Stimulated activated naive B cell treated with anti-CD40 and anti-IgM and Interleukin-4, amounts not matched to agents 10 μg/mL and 1 μg/mL and 100 μg/mL, for 72 hours (primary cell): ENCODE measurements around the gene CFTR.
"Not testable (repeated sequence)": the region's sequence is repeated elsewhere in the genome, so short reads cannot be mapped to it uniquely, and the experiment has no call there.

Source experiments
- ATAC-seq, 2 donors: fragments of 150-1000 bp; cut with Tn5 transposase; replicated peaks; 2 replicates each; pipeline ENCODE4 v1.10.0; 2021; ENCODE audit warnings: moderate library complexity in 1 of 2
- DNase-seq: peaks from one replicate; pipeline ENCODE4 v3.0.0; 2021
- H3K27ac Mint-ChIP-seq: one replicate; pipeline ENCODE4 v1.8.0; 2022; ENCODE audit warnings: mild to moderate bottlenecking, mixed read lengths
- H3K27me3 Mint-ChIP-seq, 2 donors: one replicate each; pipeline ENCODE4 v1.8.0; 2022; ENCODE audit warnings: mixed read lengths in 2 of 2
- H3K36me3 Mint-ChIP-seq, 2 donors: one replicate each; pipeline ENCODE4 v1.8.0; 2022; ENCODE audit warnings: mixed read lengths in 2 of 2, mild to moderate bottlenecking in 1 of 2
- H3K4me1 Mint-ChIP-seq, 2 donors: one replicate each; pipeline ENCODE4 v1.8.0; 2022; ENCODE audit warnings: mixed read lengths in 2 of 2, mild to moderate bottlenecking in 1 of 2
- H3K4me3 Mint-ChIP-seq, 2 donors: one replicate each; pipeline ENCODE4 v1.8.0; 2022; ENCODE audit warnings: mild to moderate bottlenecking in 2 of 2, mixed read lengths in 2 of 2, moderate library complexity in 1 of 2
- H3K9me3 Mint-ChIP-seq, 2 donors: one replicate each; pipeline ENCODE4 v1.8.0; 2022; ENCODE audit warnings: mixed read lengths in 2 of 2, mild to moderate bottlenecking in 1 of 2

Gene CFTR

DNA sequence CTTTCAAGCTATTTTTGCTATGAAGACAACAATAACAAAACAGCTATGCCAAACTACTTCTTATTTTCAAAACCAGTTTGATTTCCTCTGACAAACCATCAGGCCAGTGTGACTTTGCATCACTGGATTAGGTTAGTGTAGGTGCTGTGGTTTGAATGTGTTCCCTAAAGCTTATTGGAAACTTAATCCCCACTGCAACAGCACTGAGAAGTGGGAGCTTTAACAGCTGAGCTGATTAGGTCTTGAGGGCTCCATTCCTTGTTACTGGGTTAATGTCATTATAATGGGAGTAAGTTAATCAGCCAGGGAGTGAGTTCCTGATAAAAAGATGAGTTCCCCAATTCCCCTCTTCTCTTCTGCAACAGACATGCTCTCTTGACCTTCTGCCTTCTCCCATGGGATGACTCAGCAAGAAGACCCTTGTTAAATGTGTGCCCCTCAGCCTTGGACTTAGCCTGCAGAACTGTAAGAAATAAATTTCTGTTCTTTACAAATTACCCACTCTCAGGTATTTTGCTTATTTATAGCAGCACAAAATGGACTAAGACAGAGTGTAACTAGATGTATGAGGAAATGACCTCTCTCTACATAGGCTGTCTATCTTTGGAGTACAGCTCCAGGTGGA is 206.6 kb downstream of the CFTR start:
- DNase-seq (no peak), ATAC-seq (no peak)
- Mint-ChIP-seq H3K36me3 (no peaks in the 10 kb centered on the region), H3K27me3 (no peaks in the 10 kb centered on the region), H3K9me3 (no peaks in the 10 kb centered on the region), H3K27ac (no peak overlapping the region), H3K4me1 (no peaks in the 10 kb centered on the region), H3K4me3 (no peak overlapping the region)

GRCh38 chr7:117688126-117688525 is 208.3 kb downstream of the CFTR start:
- Mint-ChIP-seq H3K27me3 (no peaks in the 10 kb centered on the region), H3K9me3 (no peaks in the 10 kb centered on the region), H3K27ac (no peak overlapping the region), H3K4me1 (no peaks in the 10 kb centered on the region), H3K4me3 (no peak overlapping the region), H3K36me3 (no peaks in the 10 kb centered on the region)
- ATAC-seq (no peak), DNase-seq (no peak)

DNA sequence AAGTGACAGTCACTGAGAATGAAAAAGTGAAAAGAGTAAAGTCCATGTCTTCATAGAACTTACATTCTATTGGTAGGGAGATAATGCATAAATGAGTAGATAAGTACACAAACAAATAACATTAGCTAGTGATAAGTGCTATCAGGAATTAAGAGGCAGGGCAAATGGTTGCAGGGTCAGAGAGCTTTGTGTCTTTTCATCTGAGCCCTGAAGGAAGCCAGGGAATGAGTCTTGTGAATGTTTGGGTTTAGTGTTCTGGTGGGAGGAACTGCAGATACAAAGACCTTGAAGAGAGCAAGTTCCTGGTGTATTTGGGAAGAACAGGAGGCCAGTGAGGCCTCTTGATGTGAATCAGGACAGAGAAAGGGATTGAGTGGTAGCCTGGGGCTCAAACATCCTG is 209.6 kb downstream of the CFTR start:
- Mint-ChIP-seq H3K27ac (no peak overlapping the region), H3K9me3 (peaks cover 0 to 3% of the 10 kb centered on the region in 2 donors), H3K27me3 (no peaks in the 10 kb centered on the region), H3K4me3 (no peak overlapping the region), H3K36me3 (no peaks in the 10 kb centered on the region), H3K4me1 (no peaks in the 10 kb centered on the region)
- ATAC-seq (no peak), DNase-seq (no peak)

DNA sequence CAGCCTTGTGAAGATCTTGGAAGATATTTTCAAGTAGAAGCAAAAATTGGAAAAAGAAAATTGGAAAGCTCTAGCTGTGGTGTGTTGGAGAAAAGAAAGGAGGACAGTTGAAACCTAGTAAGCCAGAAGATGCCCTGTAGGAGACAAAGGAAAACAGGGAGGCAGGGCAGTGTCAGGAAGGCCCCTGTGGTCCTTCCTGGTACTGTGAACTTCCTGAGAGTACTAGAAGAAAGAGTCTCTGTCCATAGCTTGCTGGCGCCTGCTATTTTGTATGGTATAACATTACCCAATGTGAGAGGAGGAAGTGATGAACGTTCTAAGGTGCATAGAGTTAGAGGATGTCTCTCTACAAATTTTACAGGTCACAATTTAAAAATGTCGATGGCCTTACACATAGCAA is 210.3 kb downstream of the CFTR start:
- no peaks in the 10 kb centered on the region for H3K4me1 Mint-ChIP-seq
- H3K27me3 Mint-ChIP-seq: no peaks in the 10 kb centered on the region
- ATAC-seq (no peak), DNase-seq (no peak)
- no peak overlapping the region for H3K27ac Mint-ChIP-seq
- peaks cover 0 to 3% of the 10 kb centered on the region in 2 donors for H3K9me3 Mint-ChIP-seq
- H3K4me3 Mint-ChIP-seq: no peak overlapping the region
- no peaks in the 10 kb centered on the region for H3K36me3 Mint-ChIP-seq

- H3K36me3 Mint-ChIP-seq: no peaks in the 10 kb centered on the region
- no peak for ATAC-seq
- H3K4me1 Mint-ChIP-seq: no peaks in the 10 kb centered on the region
- H3K27me3 Mint-ChIP-seq: no peaks in the 10 kb centered on the region
- H3K27ac Mint-ChIP-seq: no peak overlapping the region
- H3K4me3 Mint-ChIP-seq: no peak overlapping the region
- no peak for DNase-seq
- peaks cover 0 to 3% of the 10 kb centered on the region in 2 donors for H3K9me3 Mint-ChIP-seq
Measured at GRCh38 chr7:117692338-117692737, 212.5 kb downstream of the CFTR start.

DNA sequence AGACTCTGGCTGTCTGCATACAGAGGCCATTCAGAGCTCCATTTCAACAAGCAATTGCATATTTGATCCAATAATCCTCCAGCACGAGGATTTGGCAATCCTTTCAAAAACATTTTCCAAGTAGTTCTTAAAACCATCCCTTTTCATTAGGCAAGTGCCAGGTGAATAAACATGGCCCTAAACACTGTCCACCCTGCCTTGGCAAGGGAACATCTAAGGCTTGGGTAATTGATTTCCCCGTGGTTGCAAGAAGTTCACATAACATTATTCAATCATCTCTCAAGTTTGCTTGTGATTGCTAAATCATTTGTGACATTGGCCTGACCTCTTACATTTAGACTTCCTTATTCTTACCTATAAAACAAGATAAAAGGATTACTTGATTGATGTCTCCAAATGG is 218.2 kb downstream of the CFTR start:
- H3K9me3 Mint-ChIP-seq: peaks cover 1 to 3% of the 10 kb centered on the region in 2 donors
- no peaks in the 10 kb centered on the region for H3K36me3 Mint-ChIP-seq
- no peak overlapping the region for H3K27ac Mint-ChIP-seq
- DNase-seq (no peak), ATAC-seq (no peak)
- no peak overlapping the region for H3K4me3 Mint-ChIP-seq
- H3K4me1 Mint-ChIP-seq: no peaks in the 10 kb centered on the region
- peaks cover 0 to 4% of the 10 kb centered on the region in 2 donors for H3K27me3 Mint-ChIP-seq

- DNase-seq: no peak
- no peaks in the 10 kb centered on the region for H3K36me3 Mint-ChIP-seq
- H3K4me1 Mint-ChIP-seq: no peaks in the 10 kb centered on the region
- no peak overlapping the region for H3K27ac Mint-ChIP-seq
- peaks cover 0 to 4% of the 10 kb centered on the region in 2 donors for H3K27me3 Mint-ChIP-seq
- peaks cover 1 to 4% of the 10 kb centered on the region in 2 donors for H3K9me3 Mint-ChIP-seq
- ATAC-seq: no peak
- no peak overlapping the region for H3K4me3 Mint-ChIP-seq
Measured at GRCh38 chr7:117704063-117704462, 224.2 kb downstream of the CFTR start.

DNA sequence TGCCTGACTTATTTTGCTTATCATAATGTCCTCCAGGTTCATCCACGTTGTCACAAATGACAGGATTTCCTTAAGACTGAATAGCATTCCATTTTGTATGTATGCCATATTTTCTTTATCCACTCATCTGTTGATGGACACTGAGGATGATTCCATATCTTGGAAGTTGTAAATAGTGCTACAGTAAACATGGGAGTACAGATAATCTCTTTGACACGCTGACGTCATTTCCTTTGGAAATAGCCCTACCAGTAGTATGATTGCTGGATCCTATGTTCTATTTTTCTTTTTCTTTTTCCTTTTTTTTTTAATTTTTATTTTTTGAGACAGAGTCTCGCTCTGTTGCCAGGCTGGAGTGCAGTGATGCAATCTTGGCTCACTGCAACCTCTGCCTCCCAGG is 225.8 kb downstream of the CFTR start:
- Mint-ChIP-seq H3K4me3 (no peak overlapping the region), H3K36me3 (no peaks in the 10 kb centered on the region), H3K27me3 (peaks cover 0 to 4% of the 10 kb centered on the region in 2 donors), H3K27ac (no peak overlapping the region), H3K9me3 (peaks cover 1 to 4% of the 10 kb centered on the region in 2 donors), H3K4me1 (no peaks in the 10 kb centered on the region)
- no peak for ATAC-seq
- DNase-seq: no peak

GRCh38 chr7:117706210-117706609 is 226.4 kb downstream of the CFTR start:
- ATAC-seq: no peak
- Mint-ChIP-seq H3K9me3 (peaks cover 0 to 4% of the 10 kb centered on the region in 2 donors), H3K36me3 (no peaks in the 10 kb centered on the region), H3K4me3 (no peak overlapping the region), H3K27ac (no peak overlapping the region), H3K4me1 (no peaks in the 10 kb centered on the region), H3K27me3 (peaks cover 0 to 4% of the 10 kb centered on the region in 2 donors)
- DNase-seq: no peak

GRCh38 chr7:117707080-117707479 is 227.3 kb downstream of the CFTR start:
- no peak overlapping the region for H3K4me3 Mint-ChIP-seq
- ATAC-seq (no peak), DNase-seq (no peak)
- peaks cover 0 to 4% of the 10 kb centered on the region in 2 donors for H3K27me3 Mint-ChIP-seq
- peaks cover 0 to 4% of the 10 kb centered on the region in 2 donors for H3K9me3 Mint-ChIP-seq
- H3K27ac Mint-ChIP-seq: no peak overlapping the region
- no peaks in the 10 kb centered on the region for H3K4me1 Mint-ChIP-seq
- H3K36me3 Mint-ChIP-seq: no peaks in the 10 kb centered on the region

DNA sequence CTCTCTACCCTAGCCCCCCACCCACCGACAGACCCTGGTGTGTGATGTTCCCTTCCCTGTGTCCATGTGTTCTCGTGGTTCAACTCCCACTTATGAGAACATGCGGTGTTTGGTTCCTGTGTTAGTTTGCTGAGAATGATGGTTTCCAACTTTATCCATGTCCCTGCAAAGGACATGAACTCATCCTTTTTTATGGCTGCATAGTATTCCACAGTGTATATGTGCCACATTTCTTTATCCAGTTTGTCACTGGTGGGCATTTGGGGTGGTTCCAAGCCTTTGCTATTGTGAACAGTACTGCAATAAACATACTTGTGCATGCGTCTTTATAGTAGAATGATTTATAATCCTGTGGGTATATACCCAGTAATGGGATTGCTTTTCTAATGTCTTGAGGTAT is 228.3 kb downstream of the CFTR start:
- H3K27me3 Mint-ChIP-seq, H3K36me3 Mint-ChIP-seq, H3K4me3 Mint-ChIP-seq, DNase-seq, H3K27ac Mint-ChIP-seq, H3K4me1 Mint-ChIP-seq, ATAC-seq, H3K9me3 Mint-ChIP-seq: not testable (repeated sequence)

- H3K4me1 Mint-ChIP-seq: no peaks in the 10 kb centered on the region
- H3K36me3 Mint-ChIP-seq: no peaks in the 10 kb centered on the region
- no peaks in the 10 kb centered on the region for H3K9me3 Mint-ChIP-seq
- ATAC-seq (no peak), DNase-seq (no peak)
- no peak overlapping the region for H3K4me3 Mint-ChIP-seq
- peaks cover 0 to 11% of the 10 kb centered on the region in 2 donors for H3K27me3 Mint-ChIP-seq
- H3K27ac Mint-ChIP-seq: no peak overlapping the region
Measured at GRCh38 chr7:117711556-117711955, 231.7 kb downstream of the CFTR start.

GRCh38 chr7:117715784-117716445 is 236.1 kb downstream of the CFTR start:
- DNase-seq: no peak
- ATAC-seq: peak; percentile 54 to 72
- H3K4me1 Mint-ChIP-seq: no peaks in the 10 kb centered on the region
- no peaks in the 10 kb centered on the region for H3K36me3 Mint-ChIP-seq
- H3K27me3 Mint-ChIP-seq: peaks cover 0 to 11% of the 10 kb centered on the region in 2 donors
- H3K4me3 Mint-ChIP-seq: no peak overlapping the region
- no peak overlapping the region for H3K27ac Mint-ChIP-seq
- H3K9me3 Mint-ChIP-seq: no peaks in the 10 kb centered on the region

DNA sequence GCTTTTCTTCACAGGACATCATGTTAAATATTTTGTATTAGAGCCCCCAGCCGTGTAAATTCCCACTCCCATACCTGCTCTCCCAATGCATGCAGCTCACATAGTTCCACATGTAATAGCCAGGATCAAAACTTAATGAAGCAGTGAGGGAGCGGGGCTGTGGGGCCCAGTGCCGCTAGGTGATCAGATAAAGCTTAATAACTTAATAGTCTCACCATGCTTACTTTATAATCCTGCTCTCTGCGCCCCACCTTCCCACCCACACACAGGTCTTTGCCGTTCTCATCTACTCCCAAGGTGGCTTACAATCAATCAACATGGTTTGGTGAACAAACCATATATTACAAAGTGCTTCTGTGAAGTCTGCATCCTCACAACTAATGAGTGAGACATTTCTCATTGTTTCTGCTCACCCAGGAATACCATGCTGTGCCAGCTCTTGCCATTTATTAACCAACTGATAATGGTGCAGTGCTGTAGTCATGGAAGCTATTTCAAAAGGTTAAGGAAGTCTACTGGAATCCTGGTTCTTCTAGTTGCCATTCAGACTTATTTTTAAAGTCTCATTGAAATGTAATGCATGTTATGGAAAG is 237.0 kb downstream of the CFTR start:
- H3K27ac Mint-ChIP-seq: no peak overlapping the region
- H3K4me1 Mint-ChIP-seq: no peaks in the 10 kb centered on the region
- peaks cover 0 to 11% of the 10 kb centered on the region in 2 donors for H3K27me3 Mint-ChIP-seq
- ATAC-seq: no peak
- H3K9me3 Mint-ChIP-seq: no peaks in the 10 kb centered on the region
- no peak overlapping the region for H3K4me3 Mint-ChIP-seq
- no peak for DNase-seq
- no peaks in the 10 kb centered on the region for H3K36me3 Mint-ChIP-seq

- H3K9me3 Mint-ChIP-seq: no peaks in the 10 kb centered on the region
- no peak overlapping the region for H3K27ac Mint-ChIP-seq
- H3K4me1 Mint-ChIP-seq: no peaks in the 10 kb centered on the region
- ATAC-seq: no peak
- H3K36me3 Mint-ChIP-seq: no peaks in the 10 kb centered on the region
- H3K27me3 Mint-ChIP-seq: peaks cover 0 to 11% of the 10 kb centered on the region in 2 donors
- H3K4me3 Mint-ChIP-seq: no peak overlapping the region
- no peak for DNase-seq
Measured at GRCh38 chr7:117717357-117717756, 237.5 kb downstream of the CFTR start.
